HG03103 (cell line): ENCODE data around the gene NLGN1.
"Not testable (repeated sequence)": the region's sequence is repeated elsewhere in the genome, so short reads cannot be mapped to it uniquely, and the experiment has no call there.

Experiments used
- ATAC-seq: cut with Tn5 transposase; IDR thresholded peaks from one replicate; pipeline ENCODE4 v1.9.1; 2021; ENCODE audit warnings: low read depth; ENCODE audit not compliant: unreplicated experiment

Gene NLGN1

GRCh38 chr3:173548261-173548660 lies 150.7 kb downstream of the NLGN1 start:
- no peak for ATAC-seq

- no peak for ATAC-seq
Observed at GRCh38 chr3:173552526-173552925, 155.0 kb downstream of the NLGN1 start.

DNA sequence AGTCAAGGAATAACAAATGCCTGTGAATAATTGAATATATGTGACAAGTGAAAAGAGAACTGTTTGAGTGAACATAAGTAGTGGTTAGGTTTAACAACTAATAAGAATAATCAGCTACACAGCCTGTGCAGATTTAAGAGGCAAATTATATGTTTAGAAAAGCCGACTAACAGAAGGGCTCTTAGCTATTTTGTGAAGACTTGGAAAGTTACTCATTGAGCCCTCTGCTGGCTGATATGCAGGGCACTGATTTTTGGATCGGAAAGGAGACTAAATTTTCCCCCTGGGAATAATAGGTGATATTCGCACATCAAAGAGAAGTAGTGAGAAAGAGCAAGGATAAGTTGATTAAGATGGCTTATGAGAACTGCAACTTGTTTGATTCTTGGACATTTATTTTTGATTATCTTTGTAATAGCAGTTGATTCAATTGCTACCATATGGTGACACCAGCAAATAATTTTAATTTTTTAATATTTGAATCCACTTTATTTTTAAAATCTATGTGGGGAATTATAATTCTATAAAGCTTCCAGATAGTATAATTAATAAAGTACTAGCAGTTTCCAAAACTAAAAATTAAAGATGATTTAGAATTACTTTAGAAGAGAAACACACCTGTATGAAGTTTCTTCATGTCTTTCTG lies 156.2 kb downstream of the NLGN1 start:
- ATAC-seq = no peak

GRCh38 chr3:173556546-173556945 lies 159.0 kb downstream of the NLGN1 start:
- no peak for ATAC-seq

- no peak for ATAC-seq
Observed at GRCh38 chr3:173567997-173568396, 170.5 kb downstream of the NLGN1 start.

DNA sequence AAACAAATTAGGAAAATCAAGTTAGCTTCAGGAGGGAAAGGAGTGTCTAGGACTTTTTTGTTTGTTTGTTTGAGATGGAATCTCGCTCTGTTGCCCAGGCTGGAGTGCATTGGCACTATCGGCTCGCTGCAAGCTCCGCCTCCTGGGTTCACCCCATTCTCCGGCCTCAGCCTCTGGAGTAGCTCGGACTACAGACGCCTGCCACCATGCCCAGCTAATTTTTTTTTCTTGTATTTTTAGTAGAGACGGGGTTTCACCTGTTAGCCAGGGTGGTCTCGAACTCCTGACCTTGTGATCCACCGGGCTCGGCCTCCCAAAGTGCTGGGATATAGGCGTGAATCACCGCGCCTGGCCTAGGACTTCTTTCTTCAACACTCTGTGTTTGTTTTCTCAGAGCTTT lies 171.1 kb downstream of the NLGN1 start:
- no peak for ATAC-seq

DNA sequence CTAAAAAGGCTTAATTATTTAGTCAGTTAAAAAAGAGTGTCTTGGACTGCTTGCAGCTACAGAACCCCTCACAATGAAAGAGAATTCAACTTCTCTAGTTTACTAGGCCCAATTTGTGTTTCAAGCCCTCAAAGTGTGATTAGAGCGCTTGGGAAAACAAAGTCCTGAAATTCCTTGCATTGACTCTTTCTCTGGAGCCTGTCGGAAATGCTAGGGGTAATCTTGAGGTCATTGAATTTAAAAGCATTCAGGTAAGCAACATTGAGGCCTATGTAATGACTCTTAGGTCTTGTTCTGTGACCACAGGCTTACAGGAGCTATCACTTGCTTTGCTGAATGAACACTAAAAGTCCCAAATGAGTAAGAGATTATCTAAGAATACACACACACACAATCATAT lies 186.0 kb downstream of the NLGN1 start:
- ATAC-seq = no peak

GRCh38 chr3:173584093-173584837 lies 186.7 kb downstream of the NLGN1 start:
- ATAC-seq = no peak

DNA sequence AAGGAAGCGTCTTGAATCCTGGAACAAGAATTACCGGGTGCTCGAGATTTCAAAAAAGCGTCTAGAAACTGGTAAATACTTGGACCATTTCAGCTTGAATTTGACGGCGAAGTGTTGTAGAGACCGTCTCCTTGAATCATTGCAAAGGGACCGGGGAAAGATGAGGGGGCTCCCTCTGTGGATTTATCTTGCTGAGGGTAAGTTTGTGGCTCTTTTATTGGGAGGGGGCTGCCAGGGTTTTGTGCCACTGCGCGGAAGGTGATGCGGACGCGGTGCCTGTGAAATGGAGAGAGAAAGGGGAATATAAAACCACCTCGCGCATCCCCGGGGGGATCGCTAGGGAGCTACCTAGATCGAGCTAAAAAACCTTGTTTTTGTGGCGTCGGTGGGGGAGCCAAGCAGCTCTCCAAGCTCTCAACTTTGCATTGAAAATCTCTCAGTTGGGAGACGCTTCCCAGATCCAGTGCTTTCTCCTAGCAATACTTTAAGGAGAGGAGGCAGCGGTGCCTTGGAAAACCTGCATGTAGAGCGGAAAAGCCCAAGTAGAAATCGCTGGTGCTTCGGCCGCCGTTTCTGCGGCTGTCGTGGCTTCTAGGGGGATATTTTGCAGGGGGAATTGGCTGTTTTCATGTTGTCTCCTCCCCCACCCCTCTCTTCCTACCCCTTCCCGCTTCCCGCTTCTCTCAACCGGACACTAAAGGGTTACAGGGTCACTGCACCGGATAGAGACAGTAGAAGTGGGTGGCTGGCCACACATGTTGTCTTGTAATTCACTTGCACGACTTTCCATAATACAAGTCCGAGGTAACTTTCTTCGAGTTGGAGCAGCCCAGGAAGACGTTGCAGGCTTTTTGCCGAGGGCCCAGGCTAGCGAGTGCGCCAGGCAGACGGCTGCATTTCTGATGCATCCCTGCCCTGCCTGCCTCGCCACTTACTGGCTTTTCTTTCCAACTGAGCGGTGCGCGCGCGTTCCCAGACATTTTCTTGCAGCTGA lies 187.6 kb downstream of the NLGN1 start:
- ATAC-seq = no peak

- ATAC-seq = no peak
Observed at GRCh38 chr3:173586166-173586565, 188.6 kb downstream of the NLGN1 start.

DNA sequence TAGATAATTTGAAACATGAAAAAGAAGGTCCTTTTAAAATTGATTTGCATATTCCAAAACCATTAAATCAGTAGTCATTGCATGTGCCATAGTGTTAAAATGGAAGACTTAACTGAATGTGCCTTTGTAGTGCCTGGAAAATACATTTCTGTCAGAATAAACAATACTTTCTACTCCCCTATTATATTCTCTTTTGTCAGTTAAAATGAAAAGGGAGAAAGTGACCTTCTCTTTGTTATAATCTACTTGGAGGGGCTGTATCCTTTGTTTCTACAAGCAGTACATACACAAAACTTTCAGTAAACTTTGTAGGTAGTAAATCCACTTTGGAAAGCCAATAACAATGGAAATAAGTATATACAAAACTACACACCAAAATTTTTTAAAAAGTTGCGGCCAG lies 189.5 kb downstream of the NLGN1 start:
- no peak for ATAC-seq

- ATAC-seq = no peak
Observed at GRCh38 chr3:173588556-173588955, 191.0 kb downstream of the NLGN1 start.

- no peak for ATAC-seq
Observed at GRCh38 chr3:173589116-173589515, 191.6 kb downstream of the NLGN1 start.

DNA sequence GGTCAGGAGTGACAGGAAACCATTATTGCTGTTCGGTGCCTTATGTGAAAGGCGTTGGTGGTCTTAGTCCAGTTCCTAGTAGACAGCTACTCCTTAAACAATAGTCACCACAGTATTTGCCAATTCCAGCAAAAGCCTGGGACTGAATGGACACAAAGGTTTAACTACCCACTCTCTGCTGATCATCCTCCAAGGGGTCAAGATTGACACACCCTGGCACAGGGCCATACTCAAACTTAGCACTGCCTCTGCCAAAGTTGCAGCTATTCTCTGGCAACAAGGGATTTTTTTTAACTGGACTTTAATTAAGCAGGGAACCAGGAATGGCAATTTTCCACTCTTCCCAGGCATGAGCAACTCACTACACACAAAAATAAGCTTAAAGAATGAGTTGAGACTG lies 193.9 kb downstream of the NLGN1 start:
- ATAC-seq = no peak

DNA sequence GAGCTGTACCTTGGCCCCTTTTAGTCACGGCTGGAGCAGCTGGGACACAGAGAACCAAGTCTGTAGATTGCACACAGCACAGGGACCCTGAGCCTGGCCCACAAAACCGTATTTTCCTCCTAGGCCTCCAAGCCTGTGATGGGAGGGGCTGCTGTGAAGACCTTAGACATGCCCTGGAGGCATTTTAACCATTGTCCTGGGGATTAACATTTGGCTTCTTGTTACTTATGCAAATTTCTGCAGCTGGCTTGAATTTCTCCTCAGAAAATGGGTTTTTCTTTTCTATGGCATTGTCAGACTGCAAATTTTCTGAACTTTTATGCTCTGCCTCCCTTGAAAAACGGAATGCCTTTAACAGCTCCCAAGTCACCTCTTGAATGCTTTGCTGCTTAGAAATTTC lies 197.3 kb downstream of the NLGN1 start:
- ATAC-seq = not testable (repeated sequence)

GRCh38 chr3:173599673-173600072 lies 202.1 kb downstream of the NLGN1 start:
- ATAC-seq = no peak

- no peak for ATAC-seq
Observed at GRCh38 chr3:173614522-173614921, 217.0 kb downstream of the NLGN1 start.

- no peak for ATAC-seq
Observed at GRCh38 chr3:173615661-173616060, 218.1 kb downstream of the NLGN1 start.

DNA sequence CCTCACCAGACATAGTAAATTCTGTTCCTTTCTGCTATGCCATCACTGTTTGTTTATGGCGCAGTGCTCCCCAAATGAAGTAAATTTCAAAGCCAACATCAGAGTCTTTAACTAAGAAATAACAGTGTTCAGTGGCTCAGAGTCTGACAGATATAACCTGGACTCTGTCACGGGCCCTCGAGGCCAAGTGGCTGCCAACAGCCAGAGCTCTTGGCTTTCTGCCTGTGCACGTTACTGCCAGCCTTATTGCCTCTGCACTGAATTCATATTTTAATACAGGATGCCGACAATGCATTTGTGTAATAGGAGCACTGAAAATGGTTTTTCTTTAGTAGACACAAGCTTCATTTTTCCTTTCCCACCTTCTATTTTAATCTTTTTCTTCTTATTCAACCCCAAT lies 219.9 kb downstream of the NLGN1 start:
- no peak for ATAC-seq

DNA sequence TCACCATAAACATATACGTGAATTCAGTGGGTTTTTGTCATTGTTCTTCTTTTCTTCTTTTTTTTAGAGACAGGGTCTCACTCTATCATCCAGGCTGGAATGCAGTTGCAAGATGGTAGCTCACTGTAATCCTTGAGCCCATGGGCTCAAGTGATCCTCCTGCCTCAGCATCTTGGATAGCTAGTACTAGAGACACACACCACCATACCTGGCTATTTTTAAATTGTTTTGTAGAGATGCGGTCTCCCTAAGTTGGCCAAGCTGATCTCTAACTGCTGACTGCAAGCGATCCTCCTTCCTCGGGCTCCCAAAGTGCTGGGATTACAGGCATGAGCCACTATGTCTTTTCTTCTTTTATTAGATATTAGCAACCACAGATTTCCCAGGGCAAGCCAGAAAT lies 220.6 kb downstream of the NLGN1 start:
- ATAC-seq = no peak

GRCh38 chr3:173618703-173619102 lies 221.2 kb downstream of the NLGN1 start:
- no peak for ATAC-seq
